ENCODE measurements around the gene ARID3B.
A peak's percentile ranks its signal among the peaks of the same experiment; 100 is the strongest.

Gene ARID3B

GRCh38 chr15:74604983-74605794 lies 64.2 kb downstream of the ARID3B start:
- no peak for DNase-seq (ENCODE audit: low spot score)

GRCh38 chr15:74605795-74606150 lies 64.8 kb downstream of the ARID3B start:
- DNase-seq (ENCODE audit: low spot score): no peak

GRCh38 chr15:74608786-74609185 lies 67.8 kb downstream of the ARID3B start:
- no peak for DNase-seq (ENCODE audit: low spot score)

- no peak for DNase-seq (ENCODE audit: low spot score)
Observed at GRCh38 chr15:74609938-74610301, 68.9 kb downstream of the ARID3B start.

- peak; percentile 37 for DNase-seq (ENCODE audit: low spot score)
Observed at GRCh38 chr15:74610302-74610951, 69.4 kb downstream of the ARID3B start.

GRCh38 chr15:74611341-74611740 lies 70.3 kb downstream of the ARID3B start:
- DNase-seq (ENCODE audit: low spot score): no peak

GRCh38 chr15:74611834-74612233 lies 70.8 kb downstream of the ARID3B start:
- DNase-seq (ENCODE audit: low spot score): no peak

GRCh38 chr15:74612677-74613076 lies 71.7 kb downstream of the ARID3B start:
- DNase-seq (ENCODE audit: low spot score): no peak

- no peak for DNase-seq (ENCODE audit: low spot score)
Observed at GRCh38 chr15:74613089-74613952, 72.3 kb downstream of the ARID3B start.

- peak; percentile 98 for DNase-seq (ENCODE audit: low spot score)
Observed at GRCh38 chr15:74613953-74614743, 73.1 kb downstream of the ARID3B start.

GRCh38 chr15:74614744-74615507 lies 73.9 kb downstream of the ARID3B start:
- DNase-seq (ENCODE audit: low spot score): peak; percentile 55

GRCh38 chr15:74615508-74616365 lies 74.7 kb downstream of the ARID3B start, which contains the start of gene CLK3:
Gene CLK3 (plus strand): TSS chr15:74615836. CDS start chr15:74619197, 3,361 bp downstream.
- DNase-seq (ENCODE audit: low spot score): peak; percentile 99

- no peak for DNase-seq (ENCODE audit: low spot score)
Observed at GRCh38 chr15:74616366-74616939, 75.4 kb downstream of the ARID3B start.

- DNase-seq (ENCODE audit: low spot score): no peak
Observed at GRCh38 chr15:74616996-74617395, 76.0 kb downstream of the ARID3B start.

- no peak for DNase-seq (ENCODE audit: low spot score)
Observed at GRCh38 chr15:74618841-74619596, 78.0 kb downstream of the ARID3B start.

GRCh38 chr15:74619916-74620635 lies 79.1 kb downstream of the ARID3B start:
- DNase-seq (ENCODE audit: low spot score): no peak

- peak; percentile 90 for DNase-seq (ENCODE audit: low spot score)
Observed at GRCh38 chr15:74620636-74621545, 79.9 kb downstream of the ARID3B start.
